Testis (tissue), 3 donors: ENCODE results near the gene RILPL1. TPM values are rescaled to one million over a fixed set of nuclear protein-coding genes. Genes with fewer than 3 reads are reported as not detected.
A peak's percentile ranks its signal among the peaks of the same experiment; 100 is the strongest.
"Not testable (repeated sequence)": the region's sequence is repeated elsewhere in the genome, so short reads cannot be mapped to it uniquely, and the experiment has no call there.

Experiments
- DNase-seq: peaks from one replicate; pipeline ENCODE4 v3.0.0-alpha.2; 2019
- H3K27ac ChIP-seq, 2 donors: fragments of 200-600 bp; sonication (generic); one replicate each; pipeline ENCODE4 v1.5.1; 2019
- H3K27me3 ChIP-seq: fragments of 200-600 bp; sonication (generic); one replicate; pipeline ENCODE4 v1.5.1; 2019
- H3K36me3 ChIP-seq: fragments of 200-600 bp; sonication (generic); one replicate; pipeline ENCODE4 v1.5.1; 2017; ENCODE audit warnings: low read depth; ENCODE audit errors: missing control alignments
- H3K4me1 ChIP-seq: fragments of 200-600 bp; sonication (generic); one replicate; pipeline ENCODE4 v1.5.1; 2019
- H3K4me3 ChIP-seq, 2 donors: fragments of 200-600 bp; sonication (generic); one replicate each; pipeline ENCODE4 v1.5.1; 2017 to 2019
- H3K9me3 ChIP-seq: fragments of 200-600 bp; sonication (generic); one replicate; pipeline ENCODE4 v1.5.1; 2017
- CTCF ChIP-seq, 3 experiments: fragments of 450-650 bp in 2 of 3; fragments of 200-600 bp in 1 of 3; sonication (generic) in 1 of 3; IDR thresholded peaks; one replicate each; pipeline ENCODE4 v1.5.1; 2016 to 2019; ENCODE audit warnings: antibody characterized with exemption in 3 of 3, mild to moderate bottlenecking in 2 of 3, moderate library complexity in 1 of 3
- POLR2A ChIP-seq: fragments of 450-650 bp; IDR thresholded peaks from one replicate; pipeline ENCODE4 v1.6.1; 2017; ENCODE audit warnings: antibody characterized with exemption, mild to moderate bottlenecking, moderate library complexity
- WGBS, 2 donors: methylation state at CpG; one replicate each; pipeline ENCODE4 v1.1.5; 2018; 5-methylcytosine and 5-hydroxymethylcytosine counted together
- intact Hi-C: fragments of 100-400 bp; cut with DNase I; formaldehyde crosslinking; loops from one replicate; pipeline ENCODE4 v1.15.1; 2023; ENCODE audit warnings: low total_unique reads
- polyA plus RNA-seq: library from polyadenylated mRNA; stranded (reverse); fragments of 350-450 nt; fragmentation: Illumina TruSeq; extraction: RNeasy Lipid Tissue Mini Kit (QIAGEN cat#74804); gene quantifications from one replicate; pipeline ENCODE4 v1.2.3, GENCODE V29; 2014; ENCODE audit warnings: low read depth, low replicate concordance; ENCODE audit not compliant: insufficient read depth
- total RNA-seq, 2 donors: library from RNA; depleted of rRNA; stranded (reverse); fragments of >200 nt; gene quantifications; one replicate each; pipeline ENCODE4 v1.2.3, GENCODE V29; 2016

RILPL1 gene
- total and polyA plus RNA-seq, 3 donors from 2014 or later = 14.8 to 20.9 (median 16.8) TPM

- H3K27ac ChIP-seq = no peak overlapping the region
- 81 to 90% methylated on average over 11 of the region's 11 CpGs for WGBS, 2 donors
- H3K4me3 ChIP-seq = no peak overlapping the region
- H3K4me1 ChIP-seq = peaks cover 10% of the 10 kb centered on the region
- no peaks in the 10 kb centered on the region for H3K27me3 ChIP-seq
- TF ChIP-seq CTCF (IDR thresholded peaks at IDR 0.05) = no peak
- TF ChIP-seq POLR2A = no peak
- intact Hi-C loops = no loop called here
- no peaks in the 10 kb centered on the region for H3K36me3 ChIP-seq
- no peaks in the 10 kb centered on the region for H3K9me3 ChIP-seq
- no peak for DNase-seq
These were observed 17.2 kb downstream of the RILPL1 start for GRCh38 chr12:123516216-123516780.

GRCh38 chr12:123514582-123515221 is 18.8 kb downstream of the RILPL1 start:
- DNase-seq, H3K36me3 ChIP-seq, H3K9me3 ChIP-seq, H3K27me3 ChIP-seq, intact Hi-C loops, H3K4me1 ChIP-seq, H3K4me3 ChIP-seq, H3K27ac ChIP-seq: not testable (repeated sequence)
- 95 to 100% methylated on average over 1 of the region's 1 CpG for WGBS, 2 donors

- no peaks in the 10 kb centered on the region for H3K36me3 ChIP-seq
- no peak for DNase-seq
These were observed 19.7 kb downstream of the RILPL1 start for GRCh38 chr12:123513805-123514204.

GRCh38 chr12:123512838-123513665 is 20.5 kb downstream of the RILPL1 start:
- DNase-seq = peak; percentile 22
- intact Hi-C loops = no loop called here
- 72 to 79% methylated on average over 22 to 26 of the region's 26 CpGs for WGBS, 2 donors
- Histone ChIP-seq H3K9me3 (no peaks in the 10 kb centered on the region), H3K4me1 (peaks cover 5% of the 10 kb centered on the region), H3K27ac (peak overlapping the region in 1 of 2 donors; percentile 30), H3K36me3 (no peaks in the 10 kb centered on the region), H3K27me3 (no peaks in the 10 kb centered on the region), H3K4me3 (no peak overlapping the region)
- TF ChIP-seq CTCF (IDR thresholded peaks at IDR 0.05) = no peak
- no peak for TF ChIP-seq POLR2A

More at GRCh38 chr12:123513805-123514204, 19.7 kb downstream of the RILPL1 start:
- Histone ChIP-seq H3K4me3 (no peak overlapping the region), H3K27me3 (no peaks in the 10 kb centered on the region), H3K9me3 (no peaks in the 10 kb centered on the region), H3K27ac (peak overlapping the region in 1 of 2 donors; percentile 30), H3K4me1 (peaks cover 5% of the 10 kb centered on the region)
- no peak for TF ChIP-seq CTCF (IDR thresholded peaks at IDR 0.05)
- TF ChIP-seq POLR2A = no peak
- WGBS, 2 donors = 57 to 60% methylated on average over 13 of the region's 13 CpGs
- intact Hi-C loops = no loop called here

GRCh38 chr12:123506843-123507236 is 26.7 kb downstream of the RILPL1 start:
- H3K9me3 ChIP-seq = no peaks in the 10 kb centered on the region
- H3K27me3 ChIP-seq = no peaks in the 10 kb centered on the region
- no peaks in the 10 kb centered on the region for H3K36me3 ChIP-seq
- H3K4me1 ChIP-seq = peaks cover 5% of the 10 kb centered on the region
- intact Hi-C loops = no loop called here
- 98% methylated on average over 5 to 6 of the region's 6 CpGs for WGBS, 2 donors
- DNase-seq = no peak
- TF ChIP-seq CTCF (IDR thresholded peaks at IDR 0.05) = no peak
- no peak for TF ChIP-seq POLR2A
- no peak overlapping the region for H3K4me3 ChIP-seq
- no peak overlapping the region for H3K27ac ChIP-seq
